ENCODE measurements around the gene SPATA13.

Gene SPATA13

GRCh38 chr13:24221007-24221406 is 60.5 kb downstream of the SPATA13 start:
- H3K27ac ChIP-seq (ENCODE audit: extremely low read depth, low read depth, low read length): no peak overlapping the region
- ChIA-PET CTCF (interaction anchor here (0.8 to 3.8 kb wide), 3 partner anchors 156 to 1064 kb away, joined by 3 to 32 read pairs (median 5); no protein-coding TSS in a partner anchor), POLR2A (no interaction called here)
- no peak overlapping the region for H3K4me3 ChIP-seq (ENCODE audit: low read depth, low read length)
- H3K9me3 ChIP-seq (ENCODE audit: control insufficient read depth, insufficient read depth, low read depth, low read length): no peaks in the 10 kb centered on the region
- peaks cover 0 to 3% of the 10 kb centered on the region in 2 experiments; a peak in 1 of 3 replicates for H3K36me3 ChIP-seq (ENCODE audit: control insufficient read depth in 2 of 2, insufficient read depth in 1 of 2, low read length in 2 of 2)
- H3K4me1 ChIP-seq (ENCODE audit: control insufficient read depth, insufficient read depth, low read length): no peaks in the 10 kb centered on the region
- no peak for TF ChIP-seq IKZF3 (tag by site-specific recombination; IDR thresholded peaks at IDR 0.05)
- TF ChIP-seq ZNF214 (tag by site-specific recombination; IDR thresholded peaks at IDR 0.05; ENCODE audit: borderline replicate concordance): no peak
- no peak for TF ChIP-seq ZNF549 (tag by site-specific recombination; IDR thresholded peaks at IDR 0.05)
- no peak for TF ChIP-seq ZNF248 (tag by site-specific recombination; IDR thresholded peaks at IDR 0.05)
- no peak for TF ChIP-seq ZNF157 (tag by site-specific recombination; IDR thresholded peaks at IDR 0.05)
- TF ChIP-seq ZNF670 (tag by site-specific recombination; IDR thresholded peaks at IDR 0.05; ENCODE audit: low read depth): no peak
- no peak for TF ChIP-seq ZNF37A (tag by site-specific recombination; IDR thresholded peaks at IDR 0.05)
- TF ChIP-seq PBX3 (CRISPR knock-in tag; IDR thresholded peaks at IDR 0.05): no peak
- no peak for TF ChIP-seq MYNN (tag by site-specific recombination; IDR thresholded peaks at IDR 0.05; ENCODE audit: borderline replicate concordance)
- no peak for TF ChIP-seq KLF16 (tag by site-specific recombination; IDR thresholded peaks at IDR 0.05)
- no peak for TF ChIP-seq ZNF585B (tag by site-specific recombination; IDR thresholded peaks at IDR 0.05)
- no peak for TF ChIP-seq PRDM1 (tag by site-specific recombination; IDR thresholded peaks at IDR 0.05)
- no peak for TF ChIP-seq ZNF580 (tag by site-specific recombination; IDR thresholded peaks at IDR 0.05)
- TF ChIP-seq ZNF350 (tag by site-specific recombination; IDR thresholded peaks at IDR 0.05): no peak
- TF ChIP-seq ZNF639 (tag by site-specific recombination; IDR thresholded peaks at IDR 0.05): no peak
- no peak for TF ChIP-seq ATF2 (tag by site-specific recombination; IDR thresholded peaks at IDR 0.05; ENCODE audit: low read depth)
- TF ChIP-seq ZNF341 (tag by site-specific recombination; IDR thresholded peaks at IDR 0.05; ENCODE audit: low read depth): no peak
- TF ChIP-seq HOXC10 (CRISPR knock-in tag; IDR thresholded peaks at IDR 0.05): no peak
- no peak for TF ChIP-seq BCL6B (tag by site-specific recombination; IDR thresholded peaks at IDR 0.05)

- H3K4me1 ChIP-seq (ENCODE audit: control insufficient read depth, insufficient read depth, low read length): no peaks in the 10 kb centered on the region
- no peaks in the 10 kb centered on the region for H3K9me3 ChIP-seq (ENCODE audit: control insufficient read depth, insufficient read depth, low read depth, low read length)
- ChIA-PET CTCF (interaction anchor here (0.6 to 0.8 kb wide), 3 partner anchors 187 to 202 kb away, joined by 3 read pairs; no protein-coding TSS in a partner anchor), POLR2A (no interaction called here)
- H3K27ac ChIP-seq (ENCODE audit: extremely low read depth, low read depth, low read length): no peak overlapping the region
- no peak overlapping the region for H3K4me3 ChIP-seq (ENCODE audit: low read depth, low read length)
- peaks cover 0 to 3% of the 10 kb centered on the region in 2 experiments; a peak in 1 of 3 replicates for H3K36me3 ChIP-seq (ENCODE audit: control insufficient read depth in 2 of 2, insufficient read depth in 1 of 2, low read length in 2 of 2)
- no peak for TF ChIP-seq TRIM28 (IDR thresholded peaks at IDR 0.05; ENCODE audit: borderline replicate concordance, low read length)
- no peak for TF ChIP-seq PBX3 (CRISPR knock-in tag; IDR thresholded peaks at IDR 0.05)
- no peak for TF ChIP-seq ZNF391 (tag by site-specific recombination; IDR thresholded peaks at IDR 0.05; ENCODE audit: borderline replicate concordance, low read depth)
- no peak for TF ChIP-seq ZNF426 (tag by site-specific recombination; IDR thresholded peaks at IDR 0.05)
- TF ChIP-seq ZNF626 (tag by site-specific recombination; IDR thresholded peaks at IDR 0.05): no peak
- no peak for TF ChIP-seq ZSCAN16 (tag by site-specific recombination; IDR thresholded peaks at IDR 0.05)
Observed at GRCh38 chr13:24222756-24223155, 62.2 kb downstream of the SPATA13 start.

All from HEK293 (cell line).